ENCODE measurements around the gene MUL1. TPM values are rescaled to one million over a fixed set of nuclear protein-coding genes. Genes with fewer than 3 reads are reported as not detected.

The MUL1 gene
- total RNA-seq, 1 experiment from 2014 or later, result 24.7 TPM

DNA sequence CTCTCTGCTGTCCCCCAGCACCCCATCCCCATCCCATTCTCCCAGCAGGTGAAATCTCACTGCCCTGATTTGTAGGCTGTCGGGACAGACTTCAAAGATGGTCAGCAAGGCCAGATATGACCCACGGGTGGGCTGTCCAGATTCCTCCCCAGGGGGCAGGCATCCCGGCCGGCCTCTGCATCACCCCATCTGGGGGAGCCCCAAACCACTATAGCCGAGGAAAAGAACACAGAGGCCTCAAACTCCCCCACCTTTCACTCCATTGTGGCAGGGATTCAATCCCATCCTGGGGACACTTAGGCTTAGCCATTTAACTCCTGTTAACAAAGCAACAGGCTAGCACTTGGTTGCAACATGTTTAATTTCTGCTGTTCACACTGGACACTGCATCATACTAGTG is 8.8 kb downstream of the MUL1 start:
- Histone ChIP-seq H3K4me2 (ENCODE audit: low read length) (no peak overlapping the region), H3K4me3 (replicated peaks in 1 of 2; ENCODE audit: low read depth in 1 of 2, low read length in 2 of 2) (no peak overlapping the region), H2AFZ (ENCODE audit: low read depth, low read length, poor library complexity, severe bottlenecking) (no peak overlapping the region), H3K27me3 (ENCODE audit: insufficient read depth, low read length) (no peaks in the 10 kb centered on the region), H3K79me2 (ENCODE audit: insufficient read depth, low read length) (peaks cover 22% of the 10 kb centered on the region), H3K36me3 (ENCODE audit: control insufficient read depth in 1 of 2, insufficient read depth in 2 of 2, low read length in 2 of 2) (peaks cover 15 to 45% of the 10 kb centered on the region in 2 experiments; a peak in 3 of 4 replicates), H4K20me1 (ENCODE audit: insufficient read depth) (no peaks in the 10 kb centered on the region), H3K9ac (ENCODE audit: low read length) (no peak overlapping the region), H3K4me1 (ENCODE audit: control insufficient read depth in 1 of 2, insufficient read depth in 2 of 2, low read length in 2 of 2) (peaks cover 26 to 41% of the 10 kb centered on the region in 2 experiments), H3K9me3 (ENCODE audit: control insufficient read depth in 1 of 2, insufficient read depth in 1 of 2, low read depth in 1 of 2, low read length in 2 of 2) (no peaks in the 10 kb centered on the region), H3K9me2 (ENCODE audit: insufficient read depth) (no peaks in the 10 kb centered on the region), H3K27ac (ENCODE audit: low read depth, low read length) (no peak overlapping the region)
- no peak for ATAC-seq
- no peak for DNase-seq (ENCODE audit: low read depth, low spot score)
- POLR2A ChIA-PET, result no interaction called here
- intact Hi-C loops (cut with micrococcal nuclease), result no loop called here
- no TSS peak for BruUV-seq (replicated peaks)
- CTCF ChIA-PET, result no interaction called here
- RAD21 ChIA-PET (ENCODE audit: low non-redundant PET in 1 of 2, low total read pairs in 2 of 2, uncharacterized antibody in 2 of 2, unreplicated experiment in 2 of 2), result no interaction called here
- TF ChIP-seq, protein P1, sequence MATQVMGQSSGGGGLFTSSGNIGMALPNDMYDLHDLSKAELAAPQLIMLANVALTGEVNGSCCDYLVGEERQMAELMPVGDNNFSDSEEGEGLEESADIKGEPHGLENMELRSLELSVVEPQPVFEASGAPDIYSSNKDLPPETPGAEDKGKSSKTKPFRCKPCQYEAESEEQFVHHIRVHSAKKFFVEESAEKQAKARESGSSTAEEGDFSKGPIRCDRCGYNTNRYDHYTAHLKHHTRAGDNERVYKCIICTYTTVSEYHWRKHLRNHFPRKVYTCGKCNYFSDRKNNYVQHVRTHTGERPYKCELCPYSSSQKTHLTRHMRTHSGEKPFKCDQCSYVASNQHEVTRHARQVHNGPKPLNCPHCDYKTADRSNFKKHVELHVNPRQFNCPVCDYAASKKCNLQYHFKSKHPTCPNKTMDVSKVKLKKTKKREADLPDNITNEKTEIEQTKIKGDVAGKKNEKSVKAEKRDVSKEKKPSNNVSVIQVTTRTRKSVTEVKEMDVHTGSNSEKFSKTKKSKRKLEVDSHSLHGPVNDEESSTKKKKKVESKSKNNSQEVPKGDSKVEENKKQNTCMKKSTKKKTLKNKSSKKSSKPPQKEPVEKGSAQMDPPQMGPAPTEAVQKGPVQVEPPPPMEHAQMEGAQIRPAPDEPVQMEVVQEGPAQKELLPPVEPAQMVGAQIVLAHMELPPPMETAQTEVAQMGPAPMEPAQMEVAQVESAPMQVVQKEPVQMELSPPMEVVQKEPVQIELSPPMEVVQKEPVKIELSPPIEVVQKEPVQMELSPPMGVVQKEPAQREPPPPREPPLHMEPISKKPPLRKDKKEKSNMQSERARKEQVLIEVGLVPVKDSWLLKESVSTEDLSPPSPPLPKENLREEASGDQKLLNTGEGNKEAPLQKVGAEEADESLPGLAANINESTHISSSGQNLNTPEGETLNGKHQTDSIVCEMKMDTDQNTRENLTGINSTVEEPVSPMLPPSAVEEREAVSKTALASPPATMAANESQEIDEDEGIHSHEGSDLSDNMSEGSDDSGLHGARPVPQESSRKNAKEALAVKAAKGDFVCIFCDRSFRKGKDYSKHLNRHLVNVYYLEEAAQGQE (IDR thresholded peaks at IDR 0.05; ENCODE audit: low read depth), result no peak
- no peak for TF ChIP-seq ZFX (IDR thresholded peaks at IDR 0.05)

DNA sequence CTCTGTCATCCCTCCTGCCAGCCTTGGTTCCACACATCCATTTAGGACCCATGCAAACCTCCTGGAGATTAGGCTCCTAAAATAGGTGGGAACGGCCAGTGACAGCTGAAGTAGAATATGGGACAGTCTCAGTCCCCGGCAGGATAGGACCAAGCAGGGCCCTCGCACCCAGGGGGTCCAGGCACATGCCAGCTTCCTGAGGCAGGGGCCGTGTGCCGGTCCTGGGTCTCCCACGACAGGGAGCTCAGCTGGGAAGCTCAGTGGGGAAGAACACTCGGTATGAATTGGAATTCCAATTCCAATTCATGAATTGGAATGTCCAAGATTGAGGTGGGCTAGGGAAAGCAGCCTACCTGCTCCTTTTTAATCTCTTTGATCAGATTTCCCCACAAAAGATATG is 9.8 kb downstream of the MUL1 start:
- H3K9ac ChIP-seq (ENCODE audit: low read length), result no peak overlapping the region
- BruUV-seq (replicated peaks), result no TSS peak
- ChIA-PET POLR2A (no interaction called here), CTCF (no interaction called here), RAD21 (ENCODE audit: low non-redundant PET in 1 of 2, low total read pairs in 2 of 2, uncharacterized antibody in 2 of 2, unreplicated experiment in 2 of 2) (no interaction called here)
- ATAC-seq (no peak), DNase-seq (ENCODE audit: low read depth, low spot score) (no peak)
- H3K4me2 ChIP-seq (ENCODE audit: low read length), result no peak overlapping the region
- no peaks in the 10 kb centered on the region for H4K20me1 ChIP-seq (ENCODE audit: insufficient read depth)
- no peak overlapping the region for H3K4me3 ChIP-seq (replicated peaks in 1 of 2; ENCODE audit: low read depth in 1 of 2, low read length in 2 of 2)
- no peak overlapping the region for H3K27ac ChIP-seq (ENCODE audit: low read depth, low read length)
- H3K9me3 ChIP-seq (ENCODE audit: control insufficient read depth in 1 of 2, insufficient read depth in 1 of 2, low read depth in 1 of 2, low read length in 2 of 2), result no peaks in the 10 kb centered on the region
- H3K4me1 ChIP-seq (ENCODE audit: control insufficient read depth in 1 of 2, insufficient read depth in 2 of 2, low read length in 2 of 2), result peaks cover 30 to 50% of the 10 kb centered on the region in 2 experiments
- H3K27me3 ChIP-seq (ENCODE audit: insufficient read depth, low read length), result no peaks in the 10 kb centered on the region
- H2AFZ ChIP-seq (ENCODE audit: low read depth, low read length, poor library complexity, severe bottlenecking), result no peak overlapping the region
- H3K9me2 ChIP-seq (ENCODE audit: insufficient read depth), result no peaks in the 10 kb centered on the region
- H3K79me2 ChIP-seq (ENCODE audit: insufficient read depth, low read length), result peaks cover 12% of the 10 kb centered on the region
- peaks cover 15 to 39% of the 10 kb centered on the region in 2 experiments; a peak in 3 of 4 replicates for H3K36me3 ChIP-seq (ENCODE audit: control insufficient read depth in 1 of 2, insufficient read depth in 2 of 2, low read length in 2 of 2)
- intact Hi-C loops (cut with micrococcal nuclease), result no loop called here
- TF ChIP-seq ZFX (IDR thresholded peaks at IDR 0.05) (no peak), SIN3A (IDR thresholded peaks at IDR 0.05; ENCODE audit: low read depth) (no peak), EZH2phosphoT487 (IDR thresholded peaks at IDR 0.05; ENCODE audit: borderline replicate concordance) (no peak), SRF (IDR thresholded peaks at IDR 0.05; ENCODE audit: low read depth) (no peak), POLR2AphosphoS5 (IDR thresholded peaks at IDR 0.05; ENCODE audit: low read depth, low read length) (no peak; the same call in 1 of the 2 replicates), FOSL1 (IDR thresholded peaks at IDR 0.05; ENCODE audit: low read depth) (no peak), YY1 (IDR thresholded peaks at IDR 0.05; ENCODE audit: extremely low read depth, insufficient replicate concordance, low read depth, low read length) (no peak), CBX3 (IDR thresholded peaks at IDR 0.05; ENCODE audit: low read depth) (no peak)
- TF ChIP-seq, protein P2, sequence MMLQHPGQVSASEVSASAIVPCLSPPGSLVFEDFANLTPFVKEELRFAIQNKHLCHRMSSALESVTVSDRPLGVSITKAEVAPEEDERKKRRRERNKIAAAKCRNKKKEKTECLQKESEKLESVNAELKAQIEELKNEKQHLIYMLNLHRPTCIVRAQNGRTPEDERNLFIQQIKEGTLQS (IDR thresholded peaks at IDR 0.05), result no peak
- TF ChIP-seq, protein P3, sequence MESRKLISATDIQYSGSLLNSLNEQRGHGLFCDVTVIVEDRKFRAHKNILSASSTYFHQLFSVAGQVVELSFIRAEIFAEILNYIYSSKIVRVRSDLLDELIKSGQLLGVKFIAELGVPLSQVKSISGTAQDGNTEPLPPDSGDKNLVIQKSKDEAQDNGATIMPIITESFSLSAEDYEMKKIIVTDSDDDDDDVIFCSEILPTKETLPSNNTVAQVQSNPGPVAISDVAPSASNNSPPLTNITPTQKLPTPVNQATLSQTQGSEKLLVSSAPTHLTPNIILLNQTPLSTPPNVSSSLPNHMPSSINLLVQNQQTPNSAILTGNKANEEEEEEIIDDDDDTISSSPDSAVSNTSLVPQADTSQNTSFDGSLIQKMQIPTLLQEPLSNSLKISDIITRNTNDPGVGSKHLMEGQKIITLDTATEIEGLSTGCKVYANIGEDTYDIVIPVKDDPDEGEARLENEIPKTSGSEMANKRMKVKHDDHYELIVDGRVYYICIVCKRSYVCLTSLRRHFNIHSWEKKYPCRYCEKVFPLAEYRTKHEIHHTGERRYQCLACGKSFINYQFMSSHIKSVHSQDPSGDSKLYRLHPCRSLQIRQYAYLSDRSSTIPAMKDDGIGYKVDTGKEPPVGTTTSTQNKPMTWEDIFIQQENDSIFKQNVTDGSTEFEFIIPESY (IDR thresholded peaks at IDR 0.05; ENCODE audit: extremely low read depth, insufficient replicate concordance, low read length), result no peak
- TF ChIP-seq, protein P4, sequence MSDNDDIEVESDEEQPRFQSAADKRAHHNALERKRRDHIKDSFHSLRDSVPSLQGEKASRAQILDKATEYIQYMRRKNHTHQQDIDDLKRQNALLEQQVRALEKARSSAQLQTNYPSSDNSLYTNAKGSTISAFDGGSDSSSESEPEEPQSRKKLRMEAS (IDR thresholded peaks at IDR 0.05), result no peak
